ENCODE results near the gene PRKCQ.
"Not testable (repeated sequence)": the region's sequence is repeated elsewhere in the genome, so short reads cannot be mapped to it uniquely, and the experiment has no call there.

PRKCQ gene

GRCh38 chr10:6402349-6402709 lies 177.7 kb downstream of the PRKCQ start:
- no peak for DNase-seq

GRCh38 chr10:6401558-6402348 lies 178.3 kb downstream of the PRKCQ start:
- peak in 1 of 2 experiments; percentile 7 for DNase-seq

- DNase-seq: no peak
These were observed 179.1 kb downstream of the PRKCQ start for GRCh38 chr10:6400821-6401465.

- DNase-seq: no peak
These were observed 179.7 kb downstream of the PRKCQ start for GRCh38 chr10:6400331-6400730.

- no peak for DNase-seq
These were observed 180.2 kb downstream of the PRKCQ start for GRCh38 chr10:6399879-6400278.

GRCh38 chr10:6399231-6399741 lies 180.8 kb downstream of the PRKCQ start:
- DNase-seq: no peak

GRCh38 chr10:6398399-6398798 lies 181.7 kb downstream of the PRKCQ start:
- DNase-seq: no peak

GRCh38 chr10:6396652-6397051 lies 183.4 kb downstream of the PRKCQ start:
- DNase-seq: no peak

- no peak for DNase-seq
These were observed 183.8 kb downstream of the PRKCQ start for GRCh38 chr10:6396226-6396625.

- no peak for DNase-seq
These were observed 184.5 kb downstream of the PRKCQ start for GRCh38 chr10:6395606-6396005.

- no peak for DNase-seq
These were observed 186.0 kb downstream of the PRKCQ start for GRCh38 chr10:6394084-6394483.

- no peak for DNase-seq
These were observed 186.9 kb downstream of the PRKCQ start for GRCh38 chr10:6393168-6393567.

GRCh38 chr10:6390213-6390845 lies 189.7 kb downstream of the PRKCQ start:
- no peak for DNase-seq

- DNase-seq: no peak
These were observed 191.7 kb downstream of the PRKCQ start for GRCh38 chr10:6388261-6388893.

GRCh38 chr10:6386960-6387359 lies 193.1 kb downstream of the PRKCQ start:
- no peak for DNase-seq

GRCh38 chr10:6386346-6386745 lies 193.7 kb downstream of the PRKCQ start:
- DNase-seq: no peak

GRCh38 chr10:6385665-6386064 lies 194.4 kb downstream of the PRKCQ start:
- no peak for DNase-seq

- no peak for DNase-seq
These were observed 195.2 kb downstream of the PRKCQ start for GRCh38 chr10:6384847-6385246.

GRCh38 chr10:6384031-6384430 lies 196.0 kb downstream of the PRKCQ start:
- DNase-seq: no peak

- no peak for DNase-seq
These were observed 196.8 kb downstream of the PRKCQ start for GRCh38 chr10:6383096-6383812.

- no peak for DNase-seq
These were observed 198.0 kb downstream of the PRKCQ start for GRCh38 chr10:6382081-6382480.

- DNase-seq: not testable (repeated sequence)
These were observed 199.6 kb downstream of the PRKCQ start for GRCh38 chr10:6380478-6380877.

All from NCI-H187 (cell line).